SK-N-SH (cell line): Measurements from ENCODE around the gene TLL2. TPM values are rescaled to one million over a fixed set of nuclear protein-coding genes. Genes with fewer than 3 reads are reported as not detected.

Experiments used
- CTCF ChIA-PET: fragments of 300-600, 350-600 bp; formaldehyde crosslinking; extraction: SDS; loops from one replicate; lab custom pipeline; 2021; lab: Yijun Ruan, JAX
- POLR2A ChIA-PET: fragments of 350-600 bp; sonication (Branson Sonifier 250); formaldehyde crosslinking; extraction: SDS; loops from one replicate; lab custom pipeline; 2020; ENCODE audit warnings: antibody characterized with exemption, inconsistent platforms; lab: Yijun Ruan, JAX
- DNase-seq: peaks from one replicate; pipeline ENCODE4 v3.0.0; 2012
- H2AFZ ChIP-seq: fragments of 200-600 bp; sonication (generic); 2 replicates; pipeline ENCODE4 v1.8.1; 2016; ENCODE audit warnings: antibody characterized with exemption, mild to moderate bottlenecking, low read depth
- H3F3A ChIP-seq: fragments of 200-600 bp; sonication (generic); replicated peaks from 2 replicates; pipeline ENCODE3; 2016; ENCODE audit warnings: antibody characterized with exemption, mild to moderate bottlenecking; ENCODE audit not compliant: insufficient read depth
- H3K27ac ChIP-seq, 2 experiments: fragments of 200-500 bp in 1 of 2; fragments of 200-600 bp in 1 of 2; sonication (Bioruptor generic) in 1 of 2; sonication (generic), shearing (Covaris generic) in 1 of 2; 2 replicates each; pipeline versions ENCODE4 v1.5.1 to v1.6.1; 2014 to 2016; ENCODE audit warnings: low read depth in 2 of 2, inconsistent platforms in 1 of 2, low read length in 1 of 2, mild to moderate bottlenecking in 1 of 2, mixed read lengths in 1 of 2
- H3K27me3 ChIP-seq: fragments of 200-600 bp; sonication (generic), shearing (Covaris generic); 2 replicates; pipeline ENCODE4 v1.6.1; 2016; ENCODE audit warnings: mixed run types; ENCODE audit not compliant: insufficient read depth
- H3K36me3 ChIP-seq, 2 experiments: fragments of 200-500 bp in 1 of 2; fragments of 200-600 bp in 1 of 2; sonication (Bioruptor generic) in 1 of 2; sonication (generic) in 1 of 2; replicated peaks in 1 of 2; 2 replicates each; pipeline versions ENCODE3 to v1.5.1; 2014 to 2016; ENCODE audit warnings: low read length in 1 of 2, mild to moderate bottlenecking in 1 of 2; ENCODE audit not compliant: insufficient read depth in 2 of 2, control insufficient read depth in 1 of 2
- H3K4me1 ChIP-seq, 2 experiments: fragments of 200-500 bp in 1 of 2; fragments of 200-600 bp in 1 of 2; sonication (Bioruptor generic) in 1 of 2; sonication (generic), shearing (Covaris generic) in 1 of 2; 2 replicates each; pipeline versions ENCODE4 v1.5.1 to v1.6.1; 2014 to 2016; ENCODE audit warnings: low read depth in 1 of 2, low read length in 1 of 2, mixed run types in 1 of 2; ENCODE audit not compliant: insufficient read depth in 2 of 2, control insufficient read depth in 1 of 2
- H3K4me2 ChIP-seq: fragments of 200-600 bp; sonication (generic), shearing (Covaris generic); 2 replicates; pipeline ENCODE4 v1.6.1; 2017; ENCODE audit warnings: mixed run types
- H3K4me3 ChIP-seq, 2 experiments: fragments of 200-500 bp in 1 of 2; fragments of 200-600 bp in 1 of 2; sonication (Bioruptor generic) in 1 of 2; sonication (generic), shearing (Covaris generic) in 1 of 2; 2 replicates each; pipeline versions ENCODE4 v1.5.1 to v1.8.1; 2014 to 2016; ENCODE audit warnings: low read depth in 2 of 2, inconsistent platforms in 1 of 2, low read length in 1 of 2, mild to moderate bottlenecking in 1 of 2, mixed read lengths in 1 of 2, moderate library complexity in 1 of 2
- H3K79me2 ChIP-seq: fragments of 200-600 bp; sonication (generic); 2 replicates; pipeline ENCODE4 v1.8.1; 2017; ENCODE audit warnings: mild to moderate bottlenecking; ENCODE audit not compliant: insufficient read depth
- H3K9ac ChIP-seq: fragments of 200-600 bp; sonication (generic); 2 replicates; pipeline ENCODE4 v1.6.1; 2017; ENCODE audit warnings: mixed run types
- H3K9me2 ChIP-seq: fragments of 200-600 bp; sonication (generic); 2 replicates; pipeline ENCODE4 v1.6.1; 2017; ENCODE audit warnings: mixed run types
- H3K9me3 ChIP-seq: fragments of 200-600 bp; sonication (generic); 2 replicates; pipeline ENCODE4 v1.6.1; 2017; ENCODE audit warnings: mixed run types, mild to moderate bottlenecking, moderate library complexity
- H4K20me1 ChIP-seq: fragments of 200-600 bp; sonication (generic); 2 replicates; pipeline ENCODE4 v1.6.1; 2017; ENCODE audit warnings: mild to moderate bottlenecking, mixed run types; ENCODE audit not compliant: insufficient read depth
- ELF1 ChIP-seq: IDR thresholded peaks from 2 replicates; pipeline ENCODE4 v1.4.0; 2012
- EZH2phosphoT487 ChIP-seq: fragments of 200-600 bp; sonication (generic); IDR thresholded peaks from 2 replicates; pipeline ENCODE4 v1.6.1; 2017; ENCODE audit warnings: low read depth, mixed run types, mild to moderate bottlenecking, antibody characterized with exemption, moderate library complexity, borderline replicate concordance
- FOSL2 ChIP-seq: IDR thresholded peaks from 2 replicates; pipeline ENCODE4 v1.4.0; 2012; ENCODE audit warnings: low read depth, mild to moderate bottlenecking, moderate library complexity, borderline replicate concordance
- GABPA ChIP-seq: IDR thresholded peaks from 2 replicates; pipeline ENCODE4 v1.4.0; 2012; ENCODE audit warnings: low read depth, mild to moderate bottlenecking
- GATA2 ChIP-seq: sonication (generic); formaldehyde crosslinking; IDR thresholded peaks from 2 replicates; pipeline ENCODE4 v1.5.0; 2020; ENCODE audit warnings: mild to moderate bottlenecking, missing genetic modification reagents
- JUND ChIP-seq: IDR thresholded peaks from 2 replicates; pipeline ENCODE4 v1.4.0; 2012
- MXI1 ChIP-seq: IDR thresholded peaks from 2 replicates; pipeline ENCODE4 v1.6.1; 2012; ENCODE audit warnings: mild to moderate bottlenecking, low read depth, low read length, improper control_type of control experiment
- POLR2AphosphoS5 ChIP-seq: IDR thresholded peaks from 2 replicates; pipeline ENCODE4 v1.6.1; 2012; ENCODE audit warnings: low read depth, low read length
- RAD21 ChIP-seq: IDR thresholded peaks from 2 replicates; pipeline ENCODE4 v1.6.1; 2012; ENCODE audit warnings: mild to moderate bottlenecking, low read length
- RXRA ChIP-seq: IDR thresholded peaks from 2 replicates; pipeline ENCODE4 v1.4.0; 2012; ENCODE audit warnings: low read depth, mild to moderate bottlenecking, borderline replicate concordance
- SMC3 ChIP-seq: IDR thresholded peaks from 2 replicates; pipeline ENCODE4 v1.6.1; 2012; ENCODE audit warnings: low read depth, low read length, improper control_type of control experiment
- TAF1 ChIP-seq: IDR thresholded peaks from 2 replicates; pipeline ENCODE4 v1.6.1; 2012; ENCODE audit warnings: low read depth, mild to moderate bottlenecking, low read length, moderate library complexity, borderline replicate concordance
- TCF12 ChIP-seq: IDR thresholded peaks from 2 replicates; pipeline ENCODE4 v1.4.0; 2012
- ZBTB33 ChIP-seq: IDR thresholded peaks from 2 replicates; pipeline ENCODE4 v1.4.0; 2012; ENCODE audit warnings: low read depth, borderline replicate concordance
- WGBS: methylation state at CpG from one replicate; pipeline ENCODE4 v1.1.6; 2017; ENCODE audit warnings: low lambda C conversion rate; 5-methylcytosine and 5-hydroxymethylcytosine counted together
- polyA plus RNA-seq, 3 experiments: library from polyadenylated mRNA; depleted of rRNA; stranded (reverse); fragments of >200 nt; gene quantifications; 2 replicates each; pipeline ENCODE4 v1.2.3, GENCODE V29; 2012
- TF ChIP-seq, protein P1 (sequence below): fragments of 200-600 bp; sonication (generic); IDR thresholded peaks from 2 replicates; pipeline ENCODE4 v1.6.1; 2017; ENCODE audit warnings: antibody characterized with exemption, mild to moderate bottlenecking, moderate library complexity
- TF ChIP-seq, protein P2 (sequence below): IDR thresholded peaks from 2 replicates; pipeline ENCODE4 v1.4.0; 2012; ENCODE audit warnings: low read depth, borderline replicate concordance
- TF ChIP-seq, protein P3 (sequence below): IDR thresholded peaks from 2 replicates; pipeline ENCODE4; 2012
- TF ChIP-seq, protein P4 (sequence below): IDR thresholded peaks from 2 replicates; pipeline ENCODE4 v1.4.0; 2012; ENCODE audit warnings: low read depth

Gene TLL2
- polyA plus RNA-seq, 1 of the 3 experiments (the other 2 are of a cell fraction) = 0.36 TPM

DNA sequence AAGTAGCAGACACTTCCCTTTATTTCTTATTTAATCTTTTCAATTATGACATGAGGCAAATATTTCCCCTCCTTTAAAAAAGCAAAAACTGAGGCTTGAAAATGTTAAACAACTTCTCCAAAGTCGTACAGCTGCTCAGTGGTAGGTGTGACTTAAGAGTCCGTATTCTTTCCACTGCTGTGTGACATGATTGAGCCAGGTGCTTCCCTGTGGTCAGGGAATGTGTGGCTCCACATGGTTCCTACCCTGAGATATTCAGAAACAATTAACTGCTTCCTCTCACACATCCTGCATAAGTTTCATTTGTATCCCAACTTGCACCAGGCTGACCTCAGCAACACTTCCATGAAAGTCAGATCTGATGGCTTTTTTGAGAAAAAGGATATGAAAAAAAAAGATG lies 168.5 kb downstream of the TLL2 start:
- no peaks in the 10 kb centered on the region for H3F3A ChIP-seq
- no peaks in the 10 kb centered on the region for H3K79me2 ChIP-seq
- no peaks in the 10 kb centered on the region for H3K9me3 ChIP-seq
- no peak overlapping the region for H3K9ac ChIP-seq
- no peaks in the 10 kb centered on the region; the same call in 1 of the 2 replicates for H3K9me2 ChIP-seq
- no peaks in the 10 kb centered on the region; the same call in 1 of the 2 replicates for H3K27me3 ChIP-seq
- no peak overlapping the region for H3K4me2 ChIP-seq
- H3K4me1 ChIP-seq = no peaks in the 10 kb centered on the region
- H3K36me3 ChIP-seq = no peaks in the 10 kb centered on the region
- TF ChIP-seq RXRA (no peak), TAF1 (no peak), ELF1 (no peak), JUND (no peak), SMC3 (no peak), FOSL2 (no peak), GATA2 (CRISPR knock-in tag) (no peak), POLR2AphosphoS5 (no peak), ZBTB33 (no peak), MXI1 (no peak), EZH2phosphoT487 (no peak), RAD21 (no peak), TCF12 (no peak), GABPA (no peak)
- TF ChIP-seq, protein P1, sequence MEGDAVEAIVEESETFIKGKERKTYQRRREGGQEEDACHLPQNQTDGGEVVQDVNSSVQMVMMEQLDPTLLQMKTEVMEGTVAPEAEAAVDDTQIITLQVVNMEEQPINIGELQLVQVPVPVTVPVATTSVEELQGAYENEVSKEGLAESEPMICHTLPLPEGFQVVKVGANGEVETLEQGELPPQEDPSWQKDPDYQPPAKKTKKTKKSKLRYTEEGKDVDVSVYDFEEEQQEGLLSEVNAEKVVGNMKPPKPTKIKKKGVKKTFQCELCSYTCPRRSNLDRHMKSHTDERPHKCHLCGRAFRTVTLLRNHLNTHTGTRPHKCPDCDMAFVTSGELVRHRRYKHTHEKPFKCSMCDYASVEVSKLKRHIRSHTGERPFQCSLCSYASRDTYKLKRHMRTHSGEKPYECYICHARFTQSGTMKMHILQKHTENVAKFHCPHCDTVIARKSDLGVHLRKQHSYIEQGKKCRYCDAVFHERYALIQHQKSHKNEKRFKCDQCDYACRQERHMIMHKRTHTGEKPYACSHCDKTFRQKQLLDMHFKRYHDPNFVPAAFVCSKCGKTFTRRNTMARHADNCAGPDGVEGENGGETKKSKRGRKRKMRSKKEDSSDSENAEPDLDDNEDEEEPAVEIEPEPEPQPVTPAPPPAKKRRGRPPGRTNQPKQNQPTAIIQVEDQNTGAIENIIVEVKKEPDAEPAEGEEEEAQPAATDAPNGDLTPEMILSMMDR = no peak
- TF ChIP-seq, protein P2, sequence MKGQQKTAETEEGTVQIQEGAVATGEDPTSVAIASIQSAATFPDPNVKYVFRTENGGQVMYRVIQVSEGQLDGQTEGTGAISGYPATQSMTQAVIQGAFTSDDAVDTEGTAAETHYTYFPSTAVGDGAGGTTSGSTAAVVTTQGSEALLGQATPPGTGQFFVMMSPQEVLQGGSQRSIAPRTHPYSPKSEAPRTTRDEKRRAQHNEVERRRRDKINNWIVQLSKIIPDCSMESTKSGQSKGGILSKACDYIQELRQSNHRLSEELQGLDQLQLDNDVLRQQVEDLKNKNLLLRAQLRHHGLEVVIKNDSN = no peak
- TF ChIP-seq, protein P3, sequence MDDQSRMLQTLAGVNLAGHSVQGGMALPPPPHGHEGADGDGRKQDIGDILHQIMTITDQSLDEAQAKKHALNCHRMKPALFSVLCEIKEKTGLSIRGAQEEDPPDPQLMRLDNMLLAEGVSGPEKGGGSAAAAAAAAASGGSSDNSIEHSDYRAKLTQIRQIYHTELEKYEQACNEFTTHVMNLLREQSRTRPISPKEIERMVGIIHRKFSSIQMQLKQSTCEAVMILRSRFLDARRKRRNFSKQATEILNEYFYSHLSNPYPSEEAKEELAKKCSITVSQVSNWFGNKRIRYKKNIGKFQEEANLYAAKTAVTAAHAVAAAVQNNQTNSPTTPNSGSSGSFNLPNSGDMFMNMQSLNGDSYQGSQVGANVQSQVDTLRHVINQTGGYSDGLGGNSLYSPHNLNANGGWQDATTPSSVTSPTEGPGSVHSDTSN = no peak
- TF ChIP-seq, protein P4, sequence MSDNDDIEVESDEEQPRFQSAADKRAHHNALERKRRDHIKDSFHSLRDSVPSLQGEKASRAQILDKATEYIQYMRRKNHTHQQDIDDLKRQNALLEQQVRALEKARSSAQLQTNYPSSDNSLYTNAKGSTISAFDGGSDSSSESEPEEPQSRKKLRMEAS = no peak
- H2AFZ ChIP-seq = no peak overlapping the region
- DNase-seq = no peak
- CTCF ChIA-PET = interaction anchor here (1.0 to 2.7 kb wide), 4 partner anchors 11 to 328 kb away, joined by 3 to 17 read pairs (median 5); no protein-coding TSS in a partner anchor
- POLR2A ChIA-PET = no interaction called here
- no peak overlapping the region for H3K27ac ChIP-seq
- no peaks in the 10 kb centered on the region for H4K20me1 ChIP-seq
- H3K4me3 ChIP-seq = no peak overlapping the region
- 0% methylated on average over 2 of the region's 2 CpGs for WGBS
